Endodermal cell (in vitro differentiated cells): ENCODE measurements around the gene DDR2. TPM values are rescaled to one million over a fixed set of nuclear protein-coding genes. Genes with fewer than 3 reads are reported as not detected.
A peak's percentile ranks its signal among the peaks of the same experiment; 100 is the strongest.
"Not testable (repeated sequence)": the region's sequence is repeated elsewhere in the genome, so short reads cannot be mapped to it uniquely, and the experiment has no call there.

Experiments used
- DNase-seq: peaks from one replicate; pipeline ENCODE4 v3.0.0-alpha.2; 2017
- H3K27ac ChIP-seq: 2 replicates; pipeline ENCODE4 v1.5.1; 2013; ENCODE audit warnings: mild to moderate bottlenecking, low read depth, low read length, moderate library complexity
- H3K27me3 ChIP-seq: 2 replicates; pipeline ENCODE4 v1.6.1; 2013; ENCODE audit warnings: mild to moderate bottlenecking, low read length, moderate library complexity; ENCODE audit not compliant: insufficient read depth, control insufficient read depth, poor library complexity, severe bottlenecking
- H3K36me3 ChIP-seq: 2 replicates; pipeline ENCODE4 v1.7.0; 2013; ENCODE audit warnings: mild to moderate bottlenecking, low read length, moderate library complexity; ENCODE audit not compliant: control insufficient read depth, insufficient read depth
- H3K4me1 ChIP-seq: one replicate; pipeline ENCODE4 v1.7.0; 2013; ENCODE audit warnings: low read length; ENCODE audit not compliant: control insufficient read depth, insufficient read depth
- H3K4me3 ChIP-seq: 2 replicates; pipeline ENCODE4 v1.5.1; 2013; ENCODE audit warnings: mild to moderate bottlenecking, low read length, moderate library complexity
- H3K9ac ChIP-seq: 2 replicates; pipeline ENCODE4 v1.6.1; 2013; ENCODE audit warnings: mild to moderate bottlenecking, low read length, moderate library complexity; ENCODE audit not compliant: poor library complexity, severe bottlenecking; ENCODE audit errors: extremely low read depth
- H3K9me3 ChIP-seq: 2 replicates; pipeline ENCODE4 v1.6.1; 2013; ENCODE audit warnings: mild to moderate bottlenecking, low read length, moderate library complexity; ENCODE audit not compliant: control insufficient read depth
- H3K27ac Mint-ChIP-seq: 2 replicates; pipeline ENCODE4 v1.8.0; 2020; ENCODE audit warnings: mixed read lengths
- H3K27me3 Mint-ChIP-seq: 2 replicates; pipeline ENCODE4 v1.8.0; 2021; ENCODE audit warnings: mild to moderate bottlenecking, mixed read lengths; ENCODE audit not compliant: insufficient read depth
- H3K36me3 Mint-ChIP-seq: 2 replicates; pipeline ENCODE4 v1.8.0; 2020; ENCODE audit warnings: low read depth, mixed read lengths
- H3K4me1 Mint-ChIP-seq: 2 replicates; pipeline ENCODE4 v1.8.0; 2020; ENCODE audit warnings: mixed read lengths
- H3K4me3 Mint-ChIP-seq: 2 replicates; pipeline ENCODE4 v1.8.0; 2020; ENCODE audit warnings: mild to moderate bottlenecking, moderate library complexity, mixed read lengths
- H3K9me3 Mint-ChIP-seq: 2 replicates; pipeline ENCODE4 v1.8.0; 2020; ENCODE audit warnings: mild to moderate bottlenecking, mixed read lengths
- CTCF ChIP-seq: fragments of 200-600 bp; sonication (generic); conservative IDR thresholded peaks from 2 replicates; pipeline ENCODE4 v1.5.0; 2021; ENCODE audit warnings: antibody characterized with exemption, mild to moderate bottlenecking
- WGBS, 2 experiments: methylation state at CpG; one replicate each; pipeline versions ENCODE4 v1.1.5 to v1.1.7; 2013; ENCODE audit warnings: missing lambda C conversion rate in 2 of 2, mixed read lengths in 1 of 2; ENCODE audit not compliant: insufficient coverage in 1 of 2, insufficient read length in 1 of 2; 5-methylcytosine and 5-hydroxymethylcytosine counted together
- long read RNA-seq, 4 experiments: library from polyadenylated mRNA in 2 of 4; library from RNA in 1 of 4; library from capped mRNA in 1 of 4; stranded (forward) in 3 of 4; unstranded in 1 of 4; transcript quantifications; one replicate each; pipeline ENCODE4 v2.0.0, GENCODE V29; 2020 to 2021; ENCODE audit warnings: inconsistent platforms in 1 of 4
- polyA plus RNA-seq, 2 experiments: library from polyadenylated mRNA; stranded (reverse); fragments of 50-300 nt; gene quantifications; one replicate each; pipeline ENCODE4 v1.2.3, GENCODE V29; 2013
- total RNA-seq, 2 donors: library from RNA; stranded (reverse); fragmentation: NEBNext Ultra II Directional in 1 of 2; extraction: Animal tissue kit (Norgen Biotek cat#: 25700) in 1 of 2; gene quantifications; 2 replicates in 1 of 2; 3 replicates in 1 of 2; pipeline ENCODE4 v1.2.1, GENCODE V29; 2021

Gene DDR2
- under 1 TPM; 0.26 to 0.55 TPM for total RNA-seq
- 3.9 TPM for polyA plus RNA-seq (2013, experiment 1 of 2)
- polyA plus RNA-seq (2013, experiment 2 of 2), result 4.1 TPM
- long read RNA-seq, experiment 1, result 0 reads
- long read RNA-seq, experiment 2, result 0 reads
- long read RNA-seq, experiment 3, result 0 reads
- long read RNA-seq, experiment 4, result 0 reads

DNA sequence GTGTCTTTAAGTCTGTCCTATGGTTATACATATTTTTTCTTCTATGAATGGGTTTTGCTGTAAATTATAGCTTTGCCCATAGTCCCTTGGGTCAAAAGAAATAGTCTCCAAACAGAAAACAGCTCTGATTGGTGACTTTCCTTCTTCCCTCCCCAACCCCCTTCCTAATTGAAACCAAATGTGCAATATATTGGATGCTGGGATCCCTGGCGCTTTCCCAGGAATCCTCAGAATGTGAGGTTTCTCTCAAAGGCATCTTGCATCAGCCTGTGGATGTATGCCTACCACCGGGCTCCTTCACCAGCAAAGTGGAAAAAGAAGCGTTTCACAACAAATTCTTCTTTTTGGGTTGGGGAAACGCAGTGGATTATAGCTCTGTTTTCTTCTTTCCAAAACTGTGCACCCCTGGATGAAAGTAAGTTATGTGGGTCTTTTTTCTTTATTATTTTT lies at the start of gene DDR2:
TSS of gene DDR2 (plus strand) at position 248 of the 450 bp plus-strand sequence. CDS start 86,600 bp downstream, outside the sequence.
- peaks cover 22% of the 10 kb centered on the region for H3K4me1 Mint-ChIP-seq
- Histone ChIP-seq H3K4me1 (peaks cover 5% of the 10 kb centered on the region), H3K36me3 (no peaks in the 10 kb centered on the region), H3K9me3 (no peaks in the 10 kb centered on the region), H3K9ac (no peak within 1 kb of the TSS), H3K27me3 (no peaks in the 10 kb centered on the region), H3K4me3 (no peak within 1 kb of the TSS), H3K27ac (peak within 1 kb of the TSS; percentile 12)
- no peak for TF ChIP-seq CTCF
- H3K27ac Mint-ChIP-seq, result peak within 1 kb of the TSS; percentile 5
- no peak within 1 kb of the TSS for H3K4me3 Mint-ChIP-seq
- no peaks in the 10 kb centered on the region for H3K36me3 Mint-ChIP-seq
- DNase-seq, result peak; percentile 50
- H3K27me3 Mint-ChIP-seq, result no peaks in the 10 kb centered on the region
- H3K9me3 Mint-ChIP-seq, result no peaks in the 10 kb centered on the region
- 80 to 90% methylated on average over 3 to 4 of the region's 4 CpGs for WGBS, 2 experiments

GRCh38 chr1:162582901-162583300 lies 49.4 kb upstream of the DDR2 start:
- DNase-seq, H3K4me3 ChIP-seq, H3K27ac ChIP-seq, H3K9me3 Mint-ChIP-seq, H3K9me3 ChIP-seq, H3K4me1 Mint-ChIP-seq, H3K27me3 ChIP-seq, H3K27ac Mint-ChIP-seq, H3K4me1 ChIP-seq, H3K9ac ChIP-seq, H3K4me3 Mint-ChIP-seq, H3K27me3 Mint-ChIP-seq: not testable (repeated sequence)
- peaks cover 14% of the 10 kb centered on the region for H3K36me3 Mint-ChIP-seq
- peaks cover 56% of the 10 kb centered on the region for H3K36me3 ChIP-seq
- WGBS, 2 experiments, result 93 to 97% methylated on average over 2 to 6 of the region's 6 CpGs

GRCh38 chr1:162585101-162585500 lies 47.2 kb upstream of the DDR2 start:
- peaks cover 20% of the 10 kb centered on the region for H3K36me3 Mint-ChIP-seq
- not testable (repeated sequence) for H3K4me1 Mint-ChIP-seq, H3K27ac Mint-ChIP-seq, H3K27me3 ChIP-seq, H3K27me3 Mint-ChIP-seq, H3K9ac ChIP-seq, H3K27ac ChIP-seq, H3K4me3 Mint-ChIP-seq, H3K4me3 ChIP-seq, H3K9me3 ChIP-seq, H3K4me1 ChIP-seq, DNase-seq, H3K9me3 Mint-ChIP-seq
- H3K36me3 ChIP-seq, result peaks cover 60% of the 10 kb centered on the region
- 96 to 100% methylated on average over 1 to 4 of the region's 4 CpGs for WGBS, 2 experiments

- Histone ChIP-seq H3K9ac (no peak overlapping the region), H3K4me1 (no peaks in the 10 kb centered on the region), H3K4me3 (no peak overlapping the region), H3K27me3 (no peaks in the 10 kb centered on the region), H3K36me3 (peaks cover 51% of the 10 kb centered on the region), H3K9me3 (no peaks in the 10 kb centered on the region), H3K27ac (no peak overlapping the region)
- H3K4me1 Mint-ChIP-seq, result no peaks in the 10 kb centered on the region
- no peak overlapping the region for H3K27ac Mint-ChIP-seq
- 84% methylated on average over 6 of the region's 6 CpGs; no CpG with 5 or more reads in 1 of the 2 experiments for WGBS, 2 experiments
- no peaks in the 10 kb centered on the region for H3K27me3 Mint-ChIP-seq
- no peak overlapping the region for H3K4me3 Mint-ChIP-seq
- H3K9me3 Mint-ChIP-seq, result no peaks in the 10 kb centered on the region
- no peak for DNase-seq
- H3K36me3 Mint-ChIP-seq, result peaks cover 30% of the 10 kb centered on the region
- TF ChIP-seq CTCF, result no peak
Observed at GRCh38 chr1:162587347-162587746, 44.9 kb upstream of the DDR2 start.
